Left kidney (tissue), 2 donors: ENCODE measurements around the gene NISCH. TPM values are rescaled to one million over a fixed set of nuclear protein-coding genes. Genes with fewer than 3 reads are reported as not detected.

ENCODE experiments used
- DNase-seq: peaks from one replicate; pipeline ENCODE4 v3.0.0-alpha.2; 2013
- polyA plus RNA-seq: library from polyadenylated mRNA; unstranded; fragments of 120-200 nt; gene quantifications from one replicate; pipeline ENCODE4 v1.2.1, GENCODE V29; 2013; ENCODE audit not compliant: insufficient read length

NISCH gene
- polyA plus RNA-seq, 1 donor, result 130 TPM

DNA sequence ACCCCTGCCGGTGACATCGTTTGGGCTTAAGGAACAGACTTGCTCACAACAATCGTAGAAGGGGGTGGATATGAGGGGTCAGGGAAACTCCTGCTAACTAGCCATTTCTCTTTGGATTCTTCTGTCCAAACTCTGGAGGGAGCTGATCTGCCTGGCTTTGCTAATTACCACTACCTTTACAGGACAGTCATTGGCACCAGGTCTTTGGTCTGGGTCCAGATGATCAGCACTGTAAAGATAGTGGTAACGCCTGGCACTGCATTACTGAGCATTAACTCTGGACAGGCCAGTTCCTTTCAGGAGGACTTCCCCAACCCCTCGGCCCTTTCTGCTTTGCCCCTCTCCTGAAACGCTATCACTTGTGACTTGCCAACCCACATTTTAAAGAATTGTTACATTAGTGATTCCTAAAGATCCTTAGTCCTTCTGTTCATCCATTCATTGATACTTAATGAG, 81.8 kb downstream of the NISCH start:
- no peak for DNase-seq

DNA sequence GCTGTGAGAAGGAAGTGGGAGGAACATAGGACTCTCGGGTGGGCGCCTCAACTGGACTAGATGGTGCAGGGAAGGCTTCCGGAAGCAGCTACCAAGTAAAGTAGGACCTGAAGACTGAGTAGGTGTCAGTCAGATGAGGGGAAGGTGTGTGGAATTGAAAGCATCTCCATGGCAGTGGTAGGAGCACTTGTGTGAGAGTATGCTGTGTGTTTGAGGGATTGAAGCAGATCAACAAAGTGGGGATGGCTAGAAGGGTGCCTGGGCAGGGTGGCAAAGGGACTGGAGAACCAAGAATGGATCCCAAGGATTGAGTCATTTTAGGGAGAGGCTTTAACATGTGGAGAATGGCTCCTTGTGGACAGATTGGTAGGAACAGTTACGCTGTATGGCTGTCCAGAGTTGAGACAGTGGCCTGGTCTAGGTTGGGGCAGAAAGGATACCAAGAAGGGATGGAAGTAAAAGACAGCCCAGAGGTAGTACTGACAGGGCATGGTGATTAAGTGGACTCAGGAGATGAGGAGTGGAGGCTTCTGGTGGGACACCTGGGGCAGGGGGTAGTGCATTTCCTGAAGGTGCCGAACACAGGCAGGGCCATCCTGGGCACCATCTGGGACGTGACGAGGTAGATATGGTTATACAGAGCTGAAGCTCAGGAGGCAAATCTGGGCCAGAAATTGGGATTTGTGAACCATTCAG, 82.5 kb downstream of the NISCH start:
- DNase-seq, result no peak

DNA sequence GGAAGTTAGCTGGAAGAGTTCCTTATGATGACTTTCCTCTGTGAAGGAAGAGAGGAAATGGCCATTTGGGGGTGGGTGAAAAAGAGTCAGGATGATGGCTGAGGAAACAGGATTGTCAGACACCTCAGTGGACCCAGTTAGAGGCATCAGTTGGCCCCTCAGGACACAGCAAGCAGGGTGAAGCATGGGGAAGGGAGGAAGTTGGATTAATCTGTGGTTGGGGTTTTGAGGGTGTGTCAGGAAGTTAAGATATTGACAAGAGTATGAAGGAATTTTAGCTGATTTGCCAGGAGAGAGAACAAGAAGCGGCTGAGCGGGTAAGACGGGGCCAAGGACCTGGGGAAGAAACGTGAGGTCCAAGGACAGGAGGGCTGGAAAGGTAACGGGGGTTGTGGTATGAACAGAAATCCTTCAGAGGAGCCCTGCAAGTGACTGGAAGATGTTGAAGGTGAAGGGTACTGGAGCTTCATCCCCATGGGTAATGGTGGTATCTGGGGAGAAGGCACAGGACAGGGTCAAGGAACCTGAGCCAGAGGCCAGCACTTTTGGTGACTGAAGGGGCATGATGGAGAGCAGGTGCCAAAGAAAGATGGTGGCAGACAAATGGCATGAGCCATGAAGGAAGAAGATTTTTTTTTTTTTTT, 83.7 kb downstream of the NISCH start:
- no peak for DNase-seq

GRCh38 chr3:52541050-52541449, 85.6 kb downstream of the NISCH start:
- DNase-seq, result no peak

Other genes starting within 250 kb of the NISCH start
- gene TLR9, start 230.0 kb upstream of the NISCH start, polyA plus RNA-seq, result 0.18 TPM
- 23.3 TPM for gene TWF2, start 216.4 kb upstream of the NISCH start, polyA plus RNA-seq
- gene PPM1M, start 209.8 kb upstream of the NISCH start, polyA plus RNA-seq, result 16.6 TPM
- 104 TPM for gene WDR82, start 177.0 kb upstream of the NISCH start, polyA plus RNA-seq
- 32.9 TPM for gene GLYCTK, start 167.8 kb upstream of the NISCH start, polyA plus RNA-seq
- 14.8 TPM for gene DNAH1, start 139.3 kb upstream of the NISCH start, polyA plus RNA-seq
- gene BAP1, start 45.6 kb upstream of the NISCH start, polyA plus RNA-seq, result 80.3 TPM
- 14.5 TPM for gene PHF7, start 44.9 kb upstream of the NISCH start, polyA plus RNA-seq
- 19.1 TPM for gene SEMA3G, start 10.5 kb upstream of the NISCH start, polyA plus RNA-seq
- gene TNNC1, start 1.6 kb upstream of the NISCH start, polyA plus RNA-seq, result 6.2 TPM
- 37.6 TPM for gene STAB1, start 39.7 kb downstream of the NISCH start, polyA plus RNA-seq
- 159 TPM for gene NT5DC2, start 78.3 kb downstream of the NISCH start, polyA plus RNA-seq
- gene UQCC5, start 81.0 kb downstream of the NISCH start, polyA plus RNA-seq, result 14.0 TPM
- gene PBRM1, start 230.3 kb downstream of the NISCH start, polyA plus RNA-seq, result 70.0 TPM
- gene GNL3, start 230.4 kb downstream of the NISCH start, polyA plus RNA-seq, result 113 TPM